Stimulated activated CD4-positive, alpha-beta T cell treated with anti-CD3 and anti-CD28 coated beads, Interleukin-2, amount 100 ng/mL, for 24 hours (primary cell): ENCODE results near the gene C19orf47.
A peak's percentile ranks its signal among the peaks of the same experiment; 100 is the strongest.

Source experiments
- DNase-seq, 2 donors: peaks; one replicate each; pipeline ENCODE4 v3.0.0-alpha.2; 2020

C19orf47 gene

GRCh38 chr19:40313229-40313983 lies 34.8 kb downstream of the C19orf47 start:
- no peak for DNase-seq

DNA sequence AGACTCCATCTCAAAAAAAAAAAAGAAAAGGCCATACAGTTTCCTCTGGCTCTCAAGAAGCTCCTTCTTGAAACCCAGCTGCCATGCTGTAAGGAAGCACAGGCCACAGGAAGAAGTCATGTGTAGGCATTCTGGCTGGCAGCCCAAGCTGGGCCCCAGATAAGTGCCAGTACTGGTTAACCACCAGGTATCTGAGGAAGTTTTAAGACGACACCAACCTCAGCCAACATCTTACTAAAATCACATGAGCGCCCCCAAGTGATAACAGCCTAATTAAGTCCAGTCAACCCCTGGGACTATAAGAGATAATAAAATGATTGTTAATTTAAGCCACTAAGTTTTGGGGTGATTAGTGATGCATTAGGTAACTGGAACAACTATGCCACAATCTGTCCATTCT lies 35.7 kb downstream of the C19orf47 start:
- no peak for DNase-seq

GRCh38 chr19:40309666-40310065 lies 38.5 kb downstream of the C19orf47 start:
- no peak for DNase-seq

GRCh38 chr19:40305403-40305802 lies 42.8 kb downstream of the C19orf47 start:
- DNase-seq = peak; percentile 78 to 79

DNA sequence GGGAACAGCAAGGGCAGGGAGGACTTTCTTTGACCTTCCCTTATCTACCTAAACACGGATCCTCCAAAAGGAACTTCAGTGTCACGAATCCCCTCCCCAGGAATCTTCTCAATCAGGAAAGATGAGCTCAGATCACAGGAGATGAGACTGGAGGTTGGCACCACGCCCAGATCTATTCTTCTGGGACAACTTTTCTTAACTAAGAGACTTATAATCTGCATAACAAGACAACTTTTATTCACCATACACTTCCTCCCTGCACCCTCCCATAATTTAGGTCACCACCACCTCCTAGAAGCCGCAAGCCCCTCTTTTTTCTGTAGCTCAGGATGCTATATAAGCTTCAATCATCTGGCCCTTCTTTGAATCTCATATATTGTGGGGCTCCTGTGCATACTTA lies 43.9 kb downstream of the C19orf47 start:
- DNase-seq = no peak

- no peak for DNase-seq
Measured at GRCh38 chr19:40303765-40304164, 44.4 kb downstream of the C19orf47 start.

DNA sequence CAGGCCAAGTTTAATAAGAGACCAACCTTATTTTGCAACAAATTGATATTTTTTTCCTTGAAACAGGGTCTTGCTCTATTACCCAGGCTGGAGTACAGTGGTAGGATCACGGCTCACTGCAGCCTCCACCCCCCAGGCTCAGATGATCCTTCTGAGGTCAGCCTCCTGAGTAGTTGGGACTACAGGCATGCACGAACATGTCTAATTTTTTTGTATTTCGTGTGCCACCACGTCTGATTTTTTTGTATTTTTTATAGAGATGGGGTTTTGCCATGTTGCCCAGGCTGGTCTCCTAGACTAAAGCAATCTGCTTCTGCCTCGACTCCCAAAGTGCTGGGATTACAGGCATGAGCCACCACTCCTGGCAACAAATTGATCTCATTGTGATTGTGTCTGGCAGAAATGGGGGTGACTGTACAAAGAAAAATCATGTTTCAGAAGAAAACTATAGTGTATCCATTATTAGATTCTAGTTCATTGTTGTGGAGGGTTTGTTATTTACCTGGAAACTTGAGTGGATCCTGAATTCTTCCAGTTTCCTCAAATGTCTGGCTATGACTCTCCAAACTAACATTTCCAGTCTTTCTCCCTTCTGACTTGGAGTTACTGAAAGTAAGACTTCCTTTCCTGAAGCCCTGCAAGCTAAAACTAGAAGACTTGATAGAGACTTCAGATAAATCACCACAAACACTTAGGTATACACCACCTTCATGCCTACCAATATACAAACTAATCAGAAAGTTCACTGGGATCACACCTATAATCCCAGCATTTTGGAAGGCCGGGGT lies 45.8 kb downstream of the C19orf47 start:
- no peak for DNase-seq

DNA sequence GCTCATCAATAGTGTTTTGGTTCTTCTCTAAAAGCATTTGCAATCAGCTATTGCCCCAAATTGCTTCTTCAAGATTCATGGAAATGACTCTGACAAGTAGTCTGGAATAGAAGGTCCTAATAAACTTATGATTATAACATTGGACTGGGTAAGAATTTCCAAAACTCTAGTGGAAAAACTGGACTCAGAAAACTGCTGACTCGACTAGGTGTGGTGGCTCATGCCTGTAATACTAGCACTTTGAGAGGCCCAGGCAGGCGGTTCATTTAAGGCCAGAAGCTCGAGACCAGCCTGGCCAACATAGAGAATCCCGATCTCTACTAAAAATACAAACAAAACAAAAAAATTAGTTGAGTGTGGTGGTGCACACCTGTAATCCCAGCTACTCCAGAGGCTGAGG lies 47.5 kb downstream of the C19orf47 start:
- DNase-seq = no peak

GRCh38 chr19:40298026-40298425 lies 50.2 kb downstream of the C19orf47 start:
- no peak for DNase-seq

DNA sequence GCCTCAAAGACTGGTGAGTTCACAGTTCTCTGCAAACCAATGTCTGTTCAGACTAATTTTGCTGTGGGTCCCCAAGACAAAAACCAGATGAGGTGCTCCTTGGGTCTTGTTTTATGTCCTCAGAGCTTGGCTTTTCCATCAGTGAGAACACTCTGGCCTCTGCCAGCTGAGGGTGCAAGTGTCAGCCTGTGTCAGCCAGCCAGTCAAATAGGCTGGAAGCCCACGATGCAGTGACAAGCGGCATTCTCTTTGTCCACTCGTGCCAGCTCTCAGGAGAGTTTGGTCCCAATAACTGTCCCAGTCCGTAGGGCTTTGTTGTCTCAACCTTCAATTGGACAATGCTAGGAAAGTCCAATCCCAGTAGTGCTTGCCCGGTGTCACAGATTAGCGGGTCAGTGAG lies 53.6 kb downstream of the C19orf47 start:
- DNase-seq = no peak

GRCh38 chr19:40286971-40287421 lies 61.2 kb downstream of the C19orf47 start:
- no peak for DNase-seq

DNA sequence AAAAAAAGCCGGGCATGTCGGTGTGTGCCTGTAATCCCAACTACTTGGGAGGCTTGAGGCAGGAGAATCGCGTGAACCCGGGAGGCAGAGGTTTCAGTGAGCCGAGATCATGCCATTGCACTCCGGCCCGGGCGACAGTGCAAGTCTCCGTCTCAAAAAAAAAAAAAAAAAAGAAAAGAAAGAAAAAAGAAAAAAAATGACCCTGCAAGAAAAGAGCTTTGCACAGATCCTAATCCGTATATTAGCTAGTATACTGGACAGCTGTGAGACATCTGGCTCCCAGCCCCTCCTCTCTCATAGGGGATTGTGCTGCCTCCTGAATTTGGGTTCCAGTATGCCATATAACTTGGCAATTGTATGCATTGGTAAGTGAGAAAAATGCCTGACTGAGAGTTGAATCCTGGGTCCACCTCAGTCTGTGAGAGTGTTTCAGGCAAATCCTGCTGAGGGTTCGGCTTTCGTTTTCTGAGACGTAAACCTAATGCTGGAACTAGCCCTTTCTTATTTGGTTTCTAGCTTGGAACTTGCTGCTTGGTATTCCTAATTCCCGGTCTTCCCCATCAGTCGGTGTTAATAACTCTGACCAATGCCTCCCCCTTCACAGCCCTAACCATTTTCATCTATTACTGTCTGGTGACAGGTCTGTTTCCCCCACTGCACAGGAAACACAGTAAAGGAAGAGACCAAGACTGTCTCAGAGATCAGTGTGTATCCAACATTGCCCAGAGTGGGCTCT lies 61.8 kb downstream of the C19orf47 start:
- DNase-seq = no peak

DNA sequence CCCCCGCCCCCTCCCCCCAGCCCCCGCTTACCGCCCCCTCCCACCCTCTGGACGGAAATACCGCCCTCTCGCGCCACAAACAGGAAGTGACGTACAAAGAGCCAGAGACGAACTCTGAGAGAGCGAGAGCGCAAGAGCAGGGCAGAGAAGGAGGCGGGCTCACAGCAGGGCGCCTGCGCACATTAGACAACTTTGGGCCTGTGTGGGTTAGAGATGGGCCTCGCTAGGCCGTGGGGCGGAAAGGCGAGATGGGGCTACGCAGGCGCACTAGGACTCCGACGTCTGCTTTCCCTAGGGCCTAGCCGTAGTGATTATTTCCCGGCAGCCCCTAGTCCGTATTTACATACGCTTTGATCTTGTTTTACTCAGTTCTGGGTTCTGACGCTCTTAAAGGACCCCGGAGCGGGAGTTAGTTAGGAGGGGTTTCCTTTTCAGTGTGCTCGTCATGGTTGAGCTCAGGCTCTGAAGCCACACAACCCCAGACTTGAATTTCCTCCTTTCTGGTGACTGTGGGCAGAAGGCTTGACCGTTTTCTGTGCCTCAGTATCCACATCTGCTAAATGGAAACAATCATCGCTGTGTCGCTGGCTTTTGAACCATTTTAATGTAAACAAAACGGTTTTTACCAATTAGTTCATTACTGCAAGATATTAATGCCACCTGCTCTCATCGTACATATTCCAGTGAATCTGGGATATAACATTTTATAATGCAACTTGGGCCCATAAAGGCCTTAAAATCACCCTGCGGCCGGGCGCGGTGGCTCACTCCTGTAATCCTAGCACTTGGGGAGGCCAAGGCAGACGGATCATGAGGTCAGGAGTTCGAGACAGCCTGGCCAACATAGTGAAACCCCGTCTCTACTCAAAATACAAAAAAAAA lies 62.6 kb downstream of the C19orf47 start:
- peak; percentile 96 to 97 for DNase-seq

GRCh38 chr19:40284501-40285352 lies 63.5 kb downstream of the C19orf47 start, which contains the start of gene AKT2:
Gene AKT2 (minus strand): TSS chr19:40285345. CDS start chr19:40265267, 20,078 bp downstream.
- DNase-seq = peak; percentile 70 to 76

- DNase-seq = no peak
Measured at GRCh38 chr19:40284251-40284500, 64.0 kb downstream of the C19orf47 start.

DNA sequence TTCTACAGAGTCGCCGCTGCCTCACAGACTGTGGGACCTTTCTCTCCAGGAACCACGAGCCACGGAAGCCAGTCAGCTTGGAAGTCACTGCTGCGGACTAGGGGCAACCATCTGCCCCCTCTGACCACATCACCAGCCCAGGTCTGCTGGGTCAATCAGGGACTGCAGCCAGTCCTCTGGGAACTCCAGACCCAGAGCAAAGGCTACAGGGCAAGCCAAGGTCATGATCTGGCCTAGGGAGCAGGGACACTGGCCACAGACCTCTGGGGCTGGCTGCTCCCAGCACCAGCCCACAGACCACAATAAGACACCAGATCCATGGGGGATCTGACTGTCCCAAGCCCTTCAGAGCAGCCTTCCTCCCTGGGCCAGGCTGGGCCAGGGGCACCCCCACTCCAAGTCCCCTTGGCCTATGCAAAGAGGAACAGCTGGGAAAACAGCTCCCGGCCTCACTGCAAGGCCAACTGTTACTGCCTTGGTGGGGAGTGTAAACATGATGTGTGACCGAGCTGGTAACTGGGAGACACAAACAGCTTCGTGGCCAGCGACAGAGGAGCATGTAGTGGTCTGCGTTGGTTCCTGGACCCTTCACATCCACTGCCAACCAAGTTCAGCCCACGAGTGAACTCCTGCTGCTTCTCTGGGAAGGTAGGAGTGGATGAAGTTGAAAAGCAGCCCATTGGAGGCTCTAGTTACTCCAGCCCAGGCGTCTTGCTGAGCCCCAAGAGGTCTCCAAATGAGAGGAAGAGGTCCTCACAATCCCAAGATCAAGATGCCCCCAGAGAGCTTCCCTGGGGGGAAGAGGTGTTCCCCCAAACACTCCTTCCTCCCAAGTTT lies 64.6 kb downstream of the C19orf47 start:
- no peak for DNase-seq

DNA sequence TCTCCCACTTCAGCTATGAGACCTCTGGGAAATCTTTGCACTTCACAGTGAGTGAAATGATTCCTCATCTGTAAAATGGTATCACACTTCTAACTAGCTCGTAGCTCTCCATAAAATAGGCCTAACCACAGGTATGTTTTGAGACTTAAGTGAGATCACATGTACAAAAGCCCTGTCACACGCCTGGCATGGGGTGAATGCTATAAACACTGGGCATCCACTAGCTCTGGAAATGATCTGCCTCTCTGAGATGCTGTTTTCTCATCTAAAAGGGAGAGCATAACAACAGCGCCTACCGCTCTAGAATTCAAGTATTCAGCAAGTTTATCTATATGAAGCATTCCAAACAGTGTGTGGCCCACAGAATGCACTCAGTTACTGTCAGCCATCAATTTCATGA lies 65.3 kb downstream of the C19orf47 start:
- DNase-seq = no peak

- no peak for DNase-seq
Measured at GRCh38 chr19:40282209-40282580, 66.0 kb downstream of the C19orf47 start.

GRCh38 chr19:40281381-40282208 lies 66.6 kb downstream of the C19orf47 start:
- DNase-seq = no peak
